ENCODE results near the gene PHC2. TPM values are rescaled to one million over a fixed set of nuclear protein-coding genes. Genes with fewer than 3 reads are reported as not detected.
A peak's percentile ranks its signal among the peaks of the same experiment; 100 is the strongest.

The PHC2 gene
- total RNA-seq, 1 donor = 85.4 TPM

DNA sequence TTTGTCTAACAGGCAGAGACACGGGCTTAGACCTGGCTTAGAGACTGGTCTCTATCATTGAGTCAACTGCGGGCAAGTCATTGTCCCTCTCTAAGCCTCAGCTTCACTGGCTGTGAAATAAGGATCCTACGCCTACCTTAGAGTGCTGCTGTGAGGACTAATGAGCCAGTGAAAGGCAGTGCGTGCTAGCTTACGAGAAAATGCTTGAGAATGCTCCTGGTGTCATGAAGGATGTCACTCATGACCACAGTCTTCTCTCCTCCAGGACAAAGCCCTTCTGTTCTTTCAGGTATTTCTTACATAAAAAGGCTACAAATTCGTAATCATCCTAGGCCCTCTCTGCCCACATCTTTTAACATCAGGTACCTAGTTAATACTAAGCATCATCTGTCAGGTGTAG, 93.5 kb downstream of the PHC2 start:
- peaks cover 74% of the 10 kb centered on the region for H4K20me1 ChIP-seq (ENCODE audit: insufficient read depth, low read length)
- no peaks in the 10 kb centered on the region for H3K9me3 ChIP-seq (ENCODE audit: low read depth, low read length)
- peaks cover 95% of the 10 kb centered on the region for H3K4me1 ChIP-seq (ENCODE audit: insufficient read depth, low read length)
- no peak overlapping the region for H2AFZ ChIP-seq (ENCODE audit: low read length)
- TF ChIP-seq, protein P1, sequence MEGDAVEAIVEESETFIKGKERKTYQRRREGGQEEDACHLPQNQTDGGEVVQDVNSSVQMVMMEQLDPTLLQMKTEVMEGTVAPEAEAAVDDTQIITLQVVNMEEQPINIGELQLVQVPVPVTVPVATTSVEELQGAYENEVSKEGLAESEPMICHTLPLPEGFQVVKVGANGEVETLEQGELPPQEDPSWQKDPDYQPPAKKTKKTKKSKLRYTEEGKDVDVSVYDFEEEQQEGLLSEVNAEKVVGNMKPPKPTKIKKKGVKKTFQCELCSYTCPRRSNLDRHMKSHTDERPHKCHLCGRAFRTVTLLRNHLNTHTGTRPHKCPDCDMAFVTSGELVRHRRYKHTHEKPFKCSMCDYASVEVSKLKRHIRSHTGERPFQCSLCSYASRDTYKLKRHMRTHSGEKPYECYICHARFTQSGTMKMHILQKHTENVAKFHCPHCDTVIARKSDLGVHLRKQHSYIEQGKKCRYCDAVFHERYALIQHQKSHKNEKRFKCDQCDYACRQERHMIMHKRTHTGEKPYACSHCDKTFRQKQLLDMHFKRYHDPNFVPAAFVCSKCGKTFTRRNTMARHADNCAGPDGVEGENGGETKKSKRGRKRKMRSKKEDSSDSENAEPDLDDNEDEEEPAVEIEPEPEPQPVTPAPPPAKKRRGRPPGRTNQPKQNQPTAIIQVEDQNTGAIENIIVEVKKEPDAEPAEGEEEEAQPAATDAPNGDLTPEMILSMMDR (IDR thresholded peaks at IDR 0.05; ENCODE audit: extremely low read depth, low read depth, low read length) = no peak
- peaks cover 45% of the 10 kb centered on the region for H3K36me3 ChIP-seq (ENCODE audit: insufficient read depth, low read length)
- peak overlapping the region; percentile 96 for H3K27ac ChIP-seq (ENCODE audit: low read depth, low read length)
- peaks cover 100% of the 10 kb centered on the region for H3K79me2 ChIP-seq (ENCODE audit: insufficient read depth, low read length)
- H3K4me3 ChIP-seq (ENCODE audit: insufficient read depth, low read length) = no peak overlapping the region
- no peak overlapping the region for H3K4me2 ChIP-seq (ENCODE audit: insufficient read depth, low read length)
- no peak for DNase-seq (ENCODE audit: insufficient read length, low spot score, missing footprints)
- H3K27me3 ChIP-seq (ENCODE audit: insufficient read depth, low read length) = no peaks in the 10 kb centered on the region

DNA sequence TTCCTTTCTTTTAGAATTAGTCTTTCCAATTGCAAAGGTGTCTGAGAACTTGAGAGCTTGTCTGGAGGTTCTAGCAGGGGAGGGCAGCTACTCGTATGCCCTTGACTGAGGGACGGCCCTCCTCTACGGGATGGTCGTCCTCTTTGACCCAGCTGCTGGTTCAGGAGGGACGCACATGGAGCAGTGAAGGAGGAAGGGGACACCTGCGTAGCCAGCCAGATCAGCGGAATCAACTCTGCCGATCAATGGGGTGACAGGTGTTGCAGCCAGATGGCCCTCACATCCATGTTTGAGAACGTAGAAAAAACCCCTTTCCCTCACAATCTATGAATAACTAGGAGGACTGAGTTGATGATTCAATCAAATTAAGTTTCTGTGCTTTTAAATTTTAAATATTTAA, 94.3 kb downstream of the PHC2 start:
- Histone ChIP-seq H3K27me3 (ENCODE audit: insufficient read depth, low read length) (no peaks in the 10 kb centered on the region), H3K79me2 (ENCODE audit: insufficient read depth, low read length) (peaks cover 100% of the 10 kb centered on the region), H3K4me3 (ENCODE audit: insufficient read depth, low read length) (no peak overlapping the region), H3K4me1 (ENCODE audit: insufficient read depth, low read length) (peaks cover 95% of the 10 kb centered on the region), H3K4me2 (ENCODE audit: insufficient read depth, low read length) (no peak overlapping the region), H3K36me3 (ENCODE audit: insufficient read depth, low read length) (peaks cover 48% of the 10 kb centered on the region), H4K20me1 (ENCODE audit: insufficient read depth, low read length) (peaks cover 74% of the 10 kb centered on the region), H2AFZ (ENCODE audit: low read length) (no peak overlapping the region), H3K9me3 (ENCODE audit: low read depth, low read length) (no peaks in the 10 kb centered on the region), H3K27ac (ENCODE audit: low read depth, low read length) (peak overlapping the region; percentile 96)
- TF ChIP-seq, protein P1 (IDR thresholded peaks at IDR 0.05; ENCODE audit: extremely low read depth, low read depth, low read length) = no peak
- DNase-seq (ENCODE audit: insufficient read length, low spot score, missing footprints) = no peak

DNA sequence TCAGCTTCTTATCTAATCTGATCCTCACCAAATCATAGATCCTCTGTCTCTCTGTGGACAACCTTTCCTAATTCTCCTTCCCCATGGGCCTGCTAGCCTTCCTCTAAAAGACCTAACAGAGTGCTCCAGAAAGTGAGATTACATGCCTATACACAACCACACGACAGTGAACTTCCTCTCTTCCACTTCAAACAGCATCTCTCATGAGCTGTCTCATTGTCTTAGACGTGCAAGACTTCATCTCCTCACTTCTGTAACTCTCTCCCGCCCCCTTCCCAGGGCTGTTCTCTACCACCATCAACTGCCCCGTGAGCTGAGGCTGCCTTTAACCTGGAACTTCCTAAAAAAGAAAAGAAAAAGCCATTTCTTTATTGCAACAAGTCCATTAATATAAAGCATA, 95.9 kb downstream of the PHC2 start:
- Histone ChIP-seq H3K4me3 (ENCODE audit: insufficient read depth, low read length) (no peak overlapping the region), H3K4me2 (ENCODE audit: insufficient read depth, low read length) (peak overlapping the region; percentile 21), H3K4me1 (ENCODE audit: insufficient read depth, low read length) (peaks cover 85% of the 10 kb centered on the region), H4K20me1 (ENCODE audit: insufficient read depth, low read length) (peaks cover 64% of the 10 kb centered on the region), H3K9me3 (ENCODE audit: low read depth, low read length) (no peaks in the 10 kb centered on the region), H3K27me3 (ENCODE audit: insufficient read depth, low read length) (no peaks in the 10 kb centered on the region), H3K79me2 (ENCODE audit: insufficient read depth, low read length) (peaks cover 100% of the 10 kb centered on the region), H3K36me3 (ENCODE audit: insufficient read depth, low read length) (peaks cover 53% of the 10 kb centered on the region), H3K27ac (ENCODE audit: low read depth, low read length) (peak overlapping the region; percentile 89), H2AFZ (ENCODE audit: low read length) (no peak overlapping the region)
- TF ChIP-seq, protein P1 (IDR thresholded peaks at IDR 0.05; ENCODE audit: extremely low read depth, low read depth, low read length) = no peak
- no peak for DNase-seq (ENCODE audit: insufficient read length, low spot score, missing footprints)

DNA sequence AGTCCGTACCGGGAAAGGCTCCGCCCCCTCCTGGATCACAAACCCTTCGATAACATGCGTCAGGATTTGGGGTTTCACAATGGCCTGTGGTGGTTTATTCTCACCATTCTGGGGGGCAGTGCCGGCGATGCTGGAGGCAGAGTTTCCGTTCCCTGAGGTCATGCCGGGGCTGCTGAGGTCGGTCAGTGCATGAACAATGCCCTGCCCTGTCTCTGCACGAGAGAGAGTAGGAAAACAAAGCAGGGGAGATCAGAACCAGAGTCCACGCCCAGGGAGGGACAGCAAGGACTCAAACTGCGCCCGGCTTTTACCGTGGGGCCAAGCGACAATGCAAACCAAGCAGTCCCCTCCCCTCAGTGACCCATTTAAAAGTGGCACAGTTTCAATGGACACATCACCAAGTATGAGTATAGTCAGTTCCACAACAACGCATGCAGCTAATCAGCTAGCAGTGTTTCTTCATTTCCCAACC, 96.8 kb downstream of the PHC2 start:
- no peak overlapping the region for H2AFZ ChIP-seq (ENCODE audit: low read length)
- peaks cover 76% of the 10 kb centered on the region for H3K4me1 ChIP-seq (ENCODE audit: insufficient read depth, low read length)
- peak overlapping the region; percentile 89 for H3K27ac ChIP-seq (ENCODE audit: low read depth, low read length)
- no peaks in the 10 kb centered on the region for H3K27me3 ChIP-seq (ENCODE audit: insufficient read depth, low read length)
- TF ChIP-seq, protein P1 (IDR thresholded peaks at IDR 0.05; ENCODE audit: extremely low read depth, low read depth, low read length) = no peak
- peak; percentile 41 for DNase-seq (ENCODE audit: insufficient read length, low spot score, missing footprints)
- peak overlapping the region; percentile 37 for H3K4me2 ChIP-seq (ENCODE audit: insufficient read depth, low read length)
- peaks cover 62% of the 10 kb centered on the region for H4K20me1 ChIP-seq (ENCODE audit: insufficient read depth, low read length)
- H3K79me2 ChIP-seq (ENCODE audit: insufficient read depth, low read length) = peaks cover 99% of the 10 kb centered on the region
- H3K9me3 ChIP-seq (ENCODE audit: low read depth, low read length) = no peaks in the 10 kb centered on the region
- H3K4me3 ChIP-seq (ENCODE audit: insufficient read depth, low read length) = no peak overlapping the region
- peaks cover 62% of the 10 kb centered on the region for H3K36me3 ChIP-seq (ENCODE audit: insufficient read depth, low read length)

All from osteoblast (primary cell).